Hepatocyte (in vitro differentiated cells): ENCODE results near the gene ANAPC5. TPM values are rescaled to one million over a fixed set of nuclear protein-coding genes. Genes with fewer than 3 reads are reported as not detected.

Experiments
- DNase-seq: peaks from one replicate; pipeline ENCODE4 v3.0.0-alpha.2; 2016; ENCODE audit warnings: low spot score
- H2AFZ ChIP-seq: fragments of 200-600 bp; sonication (generic); 2 replicates; pipeline ENCODE4 v1.6.0; 2016; ENCODE audit warnings: antibody characterized with exemption, mild to moderate bottlenecking
- H3K27ac ChIP-seq: fragments of 200-600 bp; sonication (generic); 2 replicates; pipeline ENCODE4 v1.5.1; 2016; ENCODE audit warnings: mild to moderate bottlenecking
- H3K27me3 ChIP-seq: fragments of 200-600 bp; sonication (generic); 2 replicates; pipeline ENCODE4 v1.6.1; 2016
- H3K36me3 ChIP-seq: fragments of 200-600 bp; sonication (generic); replicated peaks from 2 replicates; pipeline ENCODE4 v1.5.1; 2016; ENCODE audit warnings: low read depth; ENCODE audit not compliant: insufficient read depth
- H3K4me1 ChIP-seq: fragments of 200-600 bp; sonication (generic); 2 replicates; pipeline ENCODE4 v1.5.1; 2016; ENCODE audit warnings: mild to moderate bottlenecking, moderate library complexity; ENCODE audit not compliant: insufficient read depth
- H3K4me2 ChIP-seq: fragments of 200-600 bp; sonication (generic); 2 replicates; pipeline ENCODE4 v1.6.0; 2016
- H3K4me3 ChIP-seq: fragments of 200-600 bp; sonication (generic); 2 replicates; pipeline ENCODE4 v1.5.1; 2016; ENCODE audit warnings: mild to moderate bottlenecking
- H3K79me2 ChIP-seq: fragments of 200-600 bp; sonication (generic); 2 replicates; pipeline ENCODE4 v1.6.0; 2017; ENCODE audit warnings: mild to moderate bottlenecking
- H3K9me2 ChIP-seq: fragments of 200-600 bp; sonication (generic); replicated peaks from 2 replicates; pipeline ENCODE4 v1.6.0; 2017; ENCODE audit warnings: mild to moderate bottlenecking; ENCODE audit not compliant: insufficient read depth
- H3K9me3 ChIP-seq: fragments of 200-600 bp; sonication (generic); 2 replicates; pipeline ENCODE4 v1.5.1; 2016; ENCODE audit warnings: low read depth, mild to moderate bottlenecking
- H4K20me1 ChIP-seq: fragments of 200-600 bp; sonication (generic); 2 replicates; pipeline ENCODE4 v1.6.0; 2016; ENCODE audit warnings: mild to moderate bottlenecking; ENCODE audit not compliant: insufficient read depth, poor library complexity, severe bottlenecking
- EZH2 ChIP-seq: fragments of 200-600 bp; sonication (generic); IDR thresholded peaks from 2 replicates; pipeline ENCODE4 v1.6.1; 2016; ENCODE audit warnings: antibody characterized with exemption, mild to moderate bottlenecking, borderline replicate concordance
- EZH2phosphoT487 ChIP-seq: fragments of 200-600 bp; sonication (generic); IDR thresholded peaks from one replicate; pipeline ENCODE4 v1.6.1; 2018; ENCODE audit warnings: antibody characterized with exemption, mild to moderate bottlenecking, low read depth, moderate library complexity; ENCODE audit not compliant: unreplicated experiment, severe bottlenecking
- WGBS: methylation state at CpG from one replicate; pipeline ENCODE4 v1.1.6; 2016; ENCODE audit warnings: low lambda C conversion rate; ENCODE audit errors: missing lambda C conversion rate; 5-methylcytosine and 5-hydroxymethylcytosine counted together
- polyA plus RNA-seq: library from polyadenylated mRNA; unstranded; fragments of >200 nt; fragmentation: Nextera tagmentation; extraction: Ambion mirVana; gene quantifications from 2 replicates; pipeline ENCODE4 v1.2.1, GENCODE V29; 2016
- total RNA-seq: library from RNA; depleted of rRNA; stranded (reverse); fragments of >200 nt; gene quantifications from 2 replicates; pipeline ENCODE4 v1.2.3, GENCODE V29; 2014
- TF ChIP-seq, protein P1 (sequence below): fragments of 200-600 bp; sonication (generic); IDR thresholded peaks from 2 replicates; pipeline ENCODE4 v1.5.1; 2016; ENCODE audit warnings: antibody characterized with exemption, mild to moderate bottlenecking; ENCODE audit not compliant: poor library complexity

Gene ANAPC5
- total and polyA plus RNA-seq, 2 experiments from 2014 or later = 102 to 108 TPM

DNA sequence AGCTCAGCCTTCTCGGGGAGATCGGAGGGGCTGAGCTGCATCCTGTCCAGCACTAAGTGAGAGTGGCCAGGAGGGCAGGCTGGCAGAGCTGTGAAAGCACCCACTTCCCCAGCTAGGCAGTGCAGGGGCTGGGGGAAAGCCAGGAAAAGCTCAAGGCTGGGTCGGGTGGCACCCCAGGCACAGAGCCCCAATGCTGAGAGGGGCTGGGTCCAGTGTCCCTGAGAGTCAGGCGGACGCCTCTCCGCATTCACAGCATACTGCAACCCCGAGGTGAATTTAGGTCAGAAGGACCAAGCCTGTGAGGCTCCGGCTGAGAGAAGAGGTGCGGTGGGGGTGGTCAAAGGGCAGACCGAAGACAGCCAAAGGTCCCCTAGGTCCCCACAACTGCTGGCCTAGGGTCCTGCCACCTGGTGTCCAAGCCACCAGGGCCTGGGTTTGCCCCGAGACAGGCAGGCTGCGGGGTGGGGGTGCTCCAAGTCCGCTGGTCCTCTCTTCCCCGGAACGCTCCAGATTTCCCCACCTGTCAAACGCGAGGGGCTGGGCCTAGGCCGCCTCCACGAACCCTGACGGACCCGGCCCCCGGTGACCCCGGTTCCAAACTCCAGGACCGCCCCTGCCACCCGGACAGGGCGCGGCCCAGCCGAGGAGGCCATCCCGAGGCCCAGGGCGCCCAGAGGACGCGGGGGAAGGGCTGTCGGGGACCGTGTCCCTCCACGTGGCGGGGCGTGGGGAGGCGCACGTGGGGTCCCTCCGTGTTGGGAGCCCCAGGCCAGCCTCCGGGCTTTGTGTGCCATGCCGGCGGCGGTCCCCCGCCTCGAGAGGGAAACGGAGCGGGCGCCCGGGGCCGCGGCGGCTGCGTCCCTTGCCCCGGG is 56.2 kb downstream of the ANAPC5 start:
- peaks cover 17% of the 10 kb centered on the region for H4K20me1 ChIP-seq
- peaks cover 44% of the 10 kb centered on the region for H3K79me2 ChIP-seq
- H3K9me2 ChIP-seq = no peaks in the 10 kb centered on the region
- H3K9me3 ChIP-seq = no peaks in the 10 kb centered on the region
- peak overlapping the region; percentile 83 for H2AFZ ChIP-seq
- H3K4me2 ChIP-seq = peak overlapping the region; percentile 97
- peak overlapping the region; percentile 89 for H3K27ac ChIP-seq
- no peaks in the 10 kb centered on the region for H3K36me3 ChIP-seq
- DNase-seq = peak; percentile 68
- H3K27me3 ChIP-seq = no peaks in the 10 kb centered on the region
- H3K4me3 ChIP-seq = peak overlapping the region; percentile 90
- peaks cover 18% of the 10 kb centered on the region for H3K4me1 ChIP-seq
- TF ChIP-seq, protein P1, sequence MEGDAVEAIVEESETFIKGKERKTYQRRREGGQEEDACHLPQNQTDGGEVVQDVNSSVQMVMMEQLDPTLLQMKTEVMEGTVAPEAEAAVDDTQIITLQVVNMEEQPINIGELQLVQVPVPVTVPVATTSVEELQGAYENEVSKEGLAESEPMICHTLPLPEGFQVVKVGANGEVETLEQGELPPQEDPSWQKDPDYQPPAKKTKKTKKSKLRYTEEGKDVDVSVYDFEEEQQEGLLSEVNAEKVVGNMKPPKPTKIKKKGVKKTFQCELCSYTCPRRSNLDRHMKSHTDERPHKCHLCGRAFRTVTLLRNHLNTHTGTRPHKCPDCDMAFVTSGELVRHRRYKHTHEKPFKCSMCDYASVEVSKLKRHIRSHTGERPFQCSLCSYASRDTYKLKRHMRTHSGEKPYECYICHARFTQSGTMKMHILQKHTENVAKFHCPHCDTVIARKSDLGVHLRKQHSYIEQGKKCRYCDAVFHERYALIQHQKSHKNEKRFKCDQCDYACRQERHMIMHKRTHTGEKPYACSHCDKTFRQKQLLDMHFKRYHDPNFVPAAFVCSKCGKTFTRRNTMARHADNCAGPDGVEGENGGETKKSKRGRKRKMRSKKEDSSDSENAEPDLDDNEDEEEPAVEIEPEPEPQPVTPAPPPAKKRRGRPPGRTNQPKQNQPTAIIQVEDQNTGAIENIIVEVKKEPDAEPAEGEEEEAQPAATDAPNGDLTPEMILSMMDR = no peak
- TF ChIP-seq EZH2 (no peak), EZH2phosphoT487 (no peak)
- WGBS = 4% methylated on average over 39 of the region's 55 CpGs

- Histone ChIP-seq H3K27ac (peak overlapping the region; percentile 89), H3K9me3 (no peaks in the 10 kb centered on the region), H3K27me3 (no peaks in the 10 kb centered on the region), H3K4me1 (peaks cover 18% of the 10 kb centered on the region), H2AFZ (no peak overlapping the region), H3K79me2 (peaks cover 48% of the 10 kb centered on the region), H3K36me3 (no peaks in the 10 kb centered on the region), H4K20me1 (peaks cover 17% of the 10 kb centered on the region), H3K4me2 (peak overlapping the region; percentile 97), H3K4me3 (peak overlapping the region; percentile 90), H3K9me2 (no peaks in the 10 kb centered on the region)
- peak; percentile 16 for DNase-seq
- 39% methylated on average over 7 of the region's 7 CpGs for WGBS
- TF ChIP-seq EZH2phosphoT487 (no peak), EZH2 (no peak)
- TF ChIP-seq, protein P1 = no peak
Observed at GRCh38 chr12:121295116-121295745, 57.0 kb downstream of the ANAPC5 start.

DNA sequence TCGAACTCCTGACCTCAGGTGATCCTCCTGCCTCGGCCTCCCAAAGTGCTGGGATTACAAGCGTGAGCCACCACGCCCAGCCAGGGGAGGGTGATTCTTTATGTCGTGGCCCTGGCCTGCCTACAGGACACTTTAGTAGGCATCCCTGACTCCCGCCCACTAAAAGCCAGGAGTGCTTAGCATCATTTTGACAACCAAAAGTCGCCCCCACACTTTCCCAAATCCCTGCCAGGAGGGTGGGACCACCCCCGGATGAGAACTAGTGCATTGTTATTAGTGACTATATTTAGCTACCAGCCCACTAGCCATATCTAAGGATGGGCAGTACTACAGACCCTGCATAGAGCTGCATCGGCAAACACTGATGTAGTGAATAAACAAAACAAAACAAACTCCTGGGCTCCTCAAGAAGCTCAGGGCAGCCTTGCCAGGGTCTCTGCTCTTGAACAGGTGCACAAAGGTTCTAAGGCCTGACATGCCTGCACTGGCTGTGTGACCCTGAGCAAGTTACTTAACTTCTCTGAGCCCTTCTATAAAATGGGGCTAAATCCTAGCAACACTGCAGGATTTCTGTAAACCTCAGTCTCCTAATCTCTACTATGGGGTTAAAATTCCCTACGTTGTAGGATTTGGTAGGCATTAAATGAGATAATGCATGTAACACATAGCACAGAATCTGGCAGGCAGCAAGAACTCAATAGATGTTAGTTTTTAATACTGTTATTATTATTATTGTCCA is 57.9 kb downstream of the ANAPC5 start:
- WGBS = 90% methylated on average over 10 of the region's 10 CpGs
- peaks cover 18% of the 10 kb centered on the region for H3K4me1 ChIP-seq

More for the DNA sequence above, 57.9 kb downstream of the ANAPC5 start:
- Histone ChIP-seq H3K27ac (no peak overlapping the region), H2AFZ (no peak overlapping the region), H4K20me1 (peaks cover 17% of the 10 kb centered on the region), H3K79me2 (peaks cover 50% of the 10 kb centered on the region), H3K9me2 (no peaks in the 10 kb centered on the region), H3K4me3 (no peak overlapping the region), H3K9me3 (no peaks in the 10 kb centered on the region), H3K36me3 (no peaks in the 10 kb centered on the region), H3K4me2 (peak overlapping the region; percentile 97), H3K27me3 (no peaks in the 10 kb centered on the region)
- TF ChIP-seq, protein P1 = no peak
- TF ChIP-seq EZH2phosphoT487 (no peak), EZH2 (no peak)
- DNase-seq = no peak
